Fibroblast of villous mesenchyme (primary cell): ENCODE measurements around the gene JCAD. TPM values are rescaled to one million over a fixed set of nuclear protein-coding genes. Genes with fewer than 3 reads are reported as not detected.
A peak's percentile ranks its signal among the peaks of the same experiment; 100 is the strongest.

ENCODE experiments used
- DNase-seq: peaks from one replicate; pipeline ENCODE4 v3.0.0-alpha.2; 2010; ENCODE audit warnings: low read depth
- H3K4me3 ChIP-seq: 2 replicates; pipeline ENCODE4 v1.5.1; 2011; ENCODE audit warnings: low read depth, mild to moderate bottlenecking, low read length
- CTCF ChIP-seq: IDR thresholded peaks from 2 replicates; pipeline ENCODE4 v1.5.1; 2012; ENCODE audit warnings: low read depth, mild to moderate bottlenecking, low read length; ENCODE audit not compliant: insufficient read depth
- total RNA-seq: library from RNA; depleted of rRNA; stranded (reverse); fragments of >200 nt; gene quantifications from 2 replicates; pipeline ENCODE4 v1.2.3, GENCODE V29; 2012

The JCAD gene
- total RNA-seq, 1 donor, result 7.8 TPM

- H3K4me3 ChIP-seq, result no peak overlapping the region
- DNase-seq, result peak; percentile 78
- peak; percentile 89 for TF ChIP-seq CTCF
These were observed 56.7 kb downstream of the JCAD start for GRCh38 chr10:30002426-30003266.

GRCh38 chr10:30000802-30001571, 58.4 kb downstream of the JCAD start:
- H3K4me3 ChIP-seq, result no peak overlapping the region
- TF ChIP-seq CTCF, result no peak
- peak; percentile 83 for DNase-seq

GRCh38 chr10:29998142-29998808, 61.1 kb downstream of the JCAD start:
- TF ChIP-seq CTCF, result peak; percentile 100
- DNase-seq, result peak; percentile 82

GRCh38 chr10:29994811-29995210, 64.6 kb downstream of the JCAD start:
- DNase-seq, result no peak
- no peak overlapping the region for H3K4me3 ChIP-seq
- no peak for TF ChIP-seq CTCF

More at GRCh38 chr10:29998142-29998808, 61.1 kb downstream of the JCAD start:
- H3K4me3 ChIP-seq, result no peak overlapping the region

GRCh38 chr10:29993319-29993915, 66.0 kb downstream of the JCAD start:
- TF ChIP-seq CTCF, result no peak
- H3K4me3 ChIP-seq, result no peak overlapping the region
- peak; percentile 50 for DNase-seq

- TF ChIP-seq CTCF, result no peak
- DNase-seq, result no peak
- H3K4me3 ChIP-seq, result no peak overlapping the region
These were observed 66.5 kb downstream of the JCAD start for GRCh38 chr10:29992914-29993313.
